Measurements from ENCODE around the gene HOXB9.
A peak's percentile ranks its signal among the peaks of the same experiment; 100 is the strongest.

HOXB9 gene

GRCh38 chr17:48636177-48637018 is 10.2 kb upstream of the HOXB9 start:
- CTCF ChIA-PET = interaction anchor here (0.6 to 2.8 kb wide), 26 partner anchors 8 to 654 kb away, joined by 3 to 22 read pairs (median 5); partner anchors contain the start of genes HOXB5, HOXB9 and PRAC2
- TF ChIP-seq, protein P1, sequence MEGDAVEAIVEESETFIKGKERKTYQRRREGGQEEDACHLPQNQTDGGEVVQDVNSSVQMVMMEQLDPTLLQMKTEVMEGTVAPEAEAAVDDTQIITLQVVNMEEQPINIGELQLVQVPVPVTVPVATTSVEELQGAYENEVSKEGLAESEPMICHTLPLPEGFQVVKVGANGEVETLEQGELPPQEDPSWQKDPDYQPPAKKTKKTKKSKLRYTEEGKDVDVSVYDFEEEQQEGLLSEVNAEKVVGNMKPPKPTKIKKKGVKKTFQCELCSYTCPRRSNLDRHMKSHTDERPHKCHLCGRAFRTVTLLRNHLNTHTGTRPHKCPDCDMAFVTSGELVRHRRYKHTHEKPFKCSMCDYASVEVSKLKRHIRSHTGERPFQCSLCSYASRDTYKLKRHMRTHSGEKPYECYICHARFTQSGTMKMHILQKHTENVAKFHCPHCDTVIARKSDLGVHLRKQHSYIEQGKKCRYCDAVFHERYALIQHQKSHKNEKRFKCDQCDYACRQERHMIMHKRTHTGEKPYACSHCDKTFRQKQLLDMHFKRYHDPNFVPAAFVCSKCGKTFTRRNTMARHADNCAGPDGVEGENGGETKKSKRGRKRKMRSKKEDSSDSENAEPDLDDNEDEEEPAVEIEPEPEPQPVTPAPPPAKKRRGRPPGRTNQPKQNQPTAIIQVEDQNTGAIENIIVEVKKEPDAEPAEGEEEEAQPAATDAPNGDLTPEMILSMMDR (IDR thresholded peaks at IDR 0.05; ENCODE audit: insufficient read depth, low read length, missing control alignments) = peak; percentile 81

GRCh38 chr17:48634493-48635208 is 8.5 kb upstream of the HOXB9 start:
- ChIA-PET POLR2A (no interaction called here), CTCF (interaction anchor here (0.9 to 2.8 kb wide), 4 partner anchors 9 to 244 kb away, joined by 3 to 22 read pairs (median 12); partner anchors contain the start of gene HOXB9)
- no peak for DNase-seq (ENCODE audit: low read depth, low spot score)
- no peak overlapping the region for H3K4me3 ChIP-seq (ENCODE audit: low read depth, low read length)
- TF ChIP-seq, protein P1 (IDR thresholded peaks at IDR 0.05; ENCODE audit: insufficient read depth, low read length, missing control alignments) = no peak

More at GRCh38 chr17:48636177-48637018, 10.2 kb upstream of the HOXB9 start:
- DNase-seq (ENCODE audit: low read depth, low spot score) = no peak
- POLR2A ChIA-PET = no interaction called here
- H3K4me3 ChIP-seq (ENCODE audit: low read depth, low read length) = no peak overlapping the region

DNA sequence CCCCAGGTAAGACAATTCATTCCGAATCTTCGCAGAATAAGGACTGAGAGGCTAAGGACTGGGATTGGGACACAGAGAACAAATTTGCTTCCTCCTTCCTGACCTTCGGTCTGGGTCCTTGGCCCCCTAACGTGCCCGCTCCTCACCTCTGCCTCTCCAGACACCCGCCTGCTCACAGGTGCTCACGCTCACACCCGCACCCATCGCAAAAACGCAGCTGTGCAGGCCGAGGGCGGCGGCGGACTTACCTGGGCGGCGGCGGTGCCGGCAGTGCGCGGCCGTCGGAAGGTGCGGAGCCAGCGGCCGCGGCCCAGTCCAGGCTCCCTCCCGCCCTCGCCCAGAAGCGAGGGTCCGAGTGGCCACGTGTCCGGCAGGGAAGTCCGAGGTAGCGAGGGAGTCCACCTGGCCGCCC is 7.1 kb upstream of the HOXB9 start:
- TF ChIP-seq, protein P1 (IDR thresholded peaks at IDR 0.05; ENCODE audit: insufficient read depth, low read length, missing control alignments) = no peak
- ChIA-PET POLR2A (no interaction called here), CTCF (interaction anchor here (0.9 to 1.8 kb wide), 2 partner anchors 9 to 11 kb away, joined by 3 to 5 read pairs; no protein-coding TSS in a partner anchor)
- no peak overlapping the region for H3K4me3 ChIP-seq (ENCODE audit: low read depth, low read length)
- DNase-seq (ENCODE audit: low read depth, low spot score) = no peak

- no peak overlapping the region for H3K4me3 ChIP-seq (ENCODE audit: low read depth, low read length)
- TF ChIP-seq, protein P1 (IDR thresholded peaks at IDR 0.05; ENCODE audit: insufficient read depth, low read length, missing control alignments) = no peak
- no peak for DNase-seq (ENCODE audit: low read depth, low spot score)
- ChIA-PET CTCF (interaction anchor here (0.7 to 1.8 kb wide), 6 partner anchors 9 to 158 kb away, joined by 3 to 5 read pairs (median 3); no protein-coding TSS in a partner anchor), POLR2A (no interaction called here)
These were observed 6.6 kb upstream of the HOXB9 start for GRCh38 chr17:48632579-48633265.

DNA sequence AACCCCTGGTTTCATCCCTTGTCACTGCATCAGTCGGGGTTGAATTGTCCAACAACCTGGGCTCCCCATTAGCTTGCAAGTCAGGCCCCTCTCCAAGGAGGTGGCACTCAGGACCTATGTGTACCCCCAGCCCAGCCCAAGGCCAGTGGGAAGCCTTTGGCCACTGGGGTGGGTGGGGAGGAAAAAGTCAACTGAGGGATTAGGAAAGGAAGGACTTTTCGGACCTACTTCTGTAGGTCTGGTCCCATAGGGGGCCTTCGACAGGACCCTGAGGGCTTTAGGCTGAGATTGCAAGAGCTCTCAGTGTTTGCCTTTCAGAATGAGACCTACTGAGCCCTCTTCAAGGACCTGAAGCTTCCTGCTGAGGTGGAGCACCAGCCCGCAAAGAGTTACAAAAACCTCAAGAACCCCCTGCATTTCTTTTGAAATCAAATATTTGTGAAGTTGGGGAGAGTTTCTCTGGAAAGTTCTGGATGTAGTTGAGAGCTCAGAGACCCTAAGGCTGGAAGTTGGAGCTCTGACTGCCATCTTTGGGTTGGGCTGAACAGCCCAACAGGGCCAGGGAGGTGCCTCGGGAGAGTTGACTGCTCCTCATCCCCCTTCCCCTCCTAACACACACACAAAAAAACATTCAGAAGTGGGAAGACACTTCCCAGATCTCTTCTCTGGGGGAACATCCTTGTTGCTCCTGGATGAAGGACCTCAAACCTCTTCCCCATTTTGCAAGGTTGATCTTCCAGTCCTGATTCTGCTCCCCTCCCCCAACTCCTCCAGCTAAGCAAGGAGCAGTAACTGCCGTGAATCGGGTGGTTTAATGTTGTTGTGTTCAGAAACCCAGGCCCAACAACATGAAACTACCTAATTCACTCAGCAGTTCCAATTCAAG is 5.8 kb upstream of the HOXB9 start:
- H3K4me3 ChIP-seq (ENCODE audit: low read depth, low read length) = no peak overlapping the region
- DNase-seq (ENCODE audit: low read depth, low spot score) = no peak
- ChIA-PET CTCF (interaction anchor here (0.7 to 1.8 kb wide), 6 partner anchors 9 to 159 kb away, joined by 3 to 5 read pairs (median 3); no protein-coding TSS in a partner anchor), POLR2A (no interaction called here)
- TF ChIP-seq, protein P1 (IDR thresholded peaks at IDR 0.05; ENCODE audit: insufficient read depth, low read length, missing control alignments) = no peak

Data from AG04449 (cell line).